Uterus (tissue), 4 donors: ENCODE measurements around the gene ATP10D. TPM values are rescaled to one million over a fixed set of nuclear protein-coding genes. Genes with fewer than 3 reads are reported as not detected.
A peak's percentile ranks its signal among the peaks of the same experiment; 100 is the strongest.

ENCODE experiments used
- DNase-seq, 2 donors: peaks; one replicate each; pipeline ENCODE4 v3.0.0-alpha.2; 2019 to 2020
- H3K27ac ChIP-seq, 2 donors: fragments of 200-600 bp; sonication (generic); 1 replicate in 1 of 2; 2 replicates in 1 of 2; pipeline ENCODE4 v1.5.1; 2016 to 2018
- H3K27me3 ChIP-seq, 2 donors: fragments of 200-600 bp; sonication (generic); one replicate each; pipeline ENCODE4 v1.5.1; 2018 to 2019; ENCODE audit warnings: control low read depth in 1 of 2
- H3K36me3 ChIP-seq, 2 donors: fragments of 200-600 bp; sonication (generic); one replicate each; pipeline ENCODE4 v1.5.1; 2019; ENCODE audit warnings: control low read depth in 1 of 2
- H3K4me1 ChIP-seq, 2 donors: fragments of 200-600 bp; sonication (generic); one replicate each; pipeline ENCODE4 v1.5.1; 2018 to 2019; ENCODE audit warnings: control low read depth in 1 of 2
- H3K4me3 ChIP-seq, 2 donors: fragments of 200-600 bp; sonication (generic); 1 replicate in 1 of 2; 2 replicates in 1 of 2; pipeline ENCODE4 v1.5.1; 2018 to 2019; ENCODE audit warnings: mild to moderate bottlenecking in 1 of 2
- H3K9me3 ChIP-seq, 2 donors: fragments of 200-600 bp; sonication (generic); one replicate each; pipeline ENCODE4 v1.5.1; 2019; ENCODE audit warnings: control low read depth in 1 of 2
- CTCF ChIP-seq, 4 experiments: fragments of 200-600 bp in 2 of 4; fragments of 450-650 bp in 2 of 4; sonication (generic) in 2 of 4; IDR thresholded peaks; one replicate each; pipeline ENCODE4 v1.5.1; 2016 to 2019; ENCODE audit warnings: antibody characterized with exemption in 4 of 4, mild to moderate bottlenecking in 2 of 4, moderate library complexity in 1 of 4
- POLR2A ChIP-seq, 2 donors: fragments of 450-650 bp; IDR thresholded peaks; one replicate each; pipeline ENCODE4 v1.6.1; 2016; ENCODE audit warnings: antibody characterized with exemption in 2 of 2, mild to moderate bottlenecking in 1 of 2, moderate library complexity in 1 of 2
- intact Hi-C: fragments of 100-400 bp; cut with DNase I; formaldehyde crosslinking; loops from one replicate; pipeline ENCODE4 v1.15.1; 2023; ENCODE audit warnings: low total_unique reads
- total RNA-seq, 4 donors: library from RNA; depleted of rRNA in 3 of 4; stranded (reverse); fragments of >200 nt in 3 of 4; gene quantifications; one replicate each; pipeline versions ENCODE4 v1.1.0 to v1.2.4, GENCODE V29; 2014 to 2023
- donor health status: DM: yes; HTN: yes; CAD: no.

The ATP10D gene
- total RNA-seq, 4 donors from 2014 or later, result 17.4 to 52.6 (median 27.3) TPM

- Histone ChIP-seq H3K4me1 (no peaks in the 10 kb centered on the region), H3K36me3 (no peaks in the 10 kb centered on the region), H3K27me3 (no peaks in the 10 kb centered on the region), H3K4me3 (no peak overlapping the region), H3K9me3 (no peaks in the 10 kb centered on the region), H3K27ac (no peak overlapping the region)
- TF ChIP-seq CTCF (IDR thresholded peaks at IDR 0.05) (no peak), POLR2A (IDR thresholded peaks at IDR 0.05) (no peak)
- DNase-seq, result no peak
- intact Hi-C loops, result no loop called here
These were observed 6.3 kb upstream of the ATP10D start for GRCh38 chr4:47478804-47479203.

GRCh38 chr4:47482326-47482725 lies 2.7 kb upstream of the ATP10D start:
- Histone ChIP-seq H3K4me3 (no peak overlapping the region), H3K4me1 (peaks cover 0 to 4% of the 10 kb centered on the region in 2 donors), H3K9me3 (no peaks in the 10 kb centered on the region), H3K27ac (no peak overlapping the region), H3K27me3 (no peaks in the 10 kb centered on the region), H3K36me3 (no peaks in the 10 kb centered on the region)
- no peak for DNase-seq
- TF ChIP-seq CTCF (IDR thresholded peaks at IDR 0.05), result no peak
- intact Hi-C loops, result no loop called here

GRCh38 chr4:47483745-47484144 lies 1.3 kb upstream of the ATP10D start:
- no peaks in the 10 kb centered on the region for H3K9me3 ChIP-seq
- H3K36me3 ChIP-seq, result no peaks in the 10 kb centered on the region
- TF ChIP-seq CTCF (IDR thresholded peaks at IDR 0.05), result no peak
- no peak for TF ChIP-seq POLR2A (IDR thresholded peaks at IDR 0.05)
- DNase-seq, result no peak
- peak overlapping the region; percentile 92 for H3K27ac ChIP-seq
- H3K4me3 ChIP-seq, result no peak overlapping the region
- peaks cover 0 to 4% of the 10 kb centered on the region in 2 donors for H3K4me1 ChIP-seq
- intact Hi-C loops, result no loop called here
- no peaks in the 10 kb centered on the region for H3K27me3 ChIP-seq

GRCh38 chr4:47484168-47484567 lies 907 bp upstream of the ATP10D start:
- intact Hi-C loops, result no loop called here

GRCh38 chr4:47485768-47486167 lies 693 bp downstream of the ATP10D start:
- peak overlapping the region; percentile 92 for H3K27ac ChIP-seq
- intact Hi-C loops, result no loop called here
- H3K9me3 ChIP-seq, result no peaks in the 10 kb centered on the region
- peak overlapping the region; percentile 43 to 53 for H3K4me3 ChIP-seq
- no peak for DNase-seq
- peaks cover 0 to 8% of the 10 kb centered on the region in 2 donors for H3K4me1 ChIP-seq
- TF ChIP-seq CTCF (IDR thresholded peaks at IDR 0.05) (no peak), POLR2A (IDR thresholded peaks at IDR 0.05) (no peak)
- H3K36me3 ChIP-seq, result no peaks in the 10 kb centered on the region
- H3K27me3 ChIP-seq, result no peaks in the 10 kb centered on the region

More at GRCh38 chr4:47484168-47484567, 907 bp upstream of the ATP10D start:
- DNase-seq, result no peak
- Histone ChIP-seq H3K9me3 (no peaks in the 10 kb centered on the region), H3K4me3 (no peak overlapping the region), H3K4me1 (peaks cover 0 to 4% of the 10 kb centered on the region in 2 donors), H3K27ac (peak overlapping the region; percentile 92), H3K36me3 (no peaks in the 10 kb centered on the region), H3K27me3 (no peaks in the 10 kb centered on the region)
- TF ChIP-seq POLR2A (IDR thresholded peaks at IDR 0.05), result no peak
- no peak for TF ChIP-seq CTCF (IDR thresholded peaks at IDR 0.05)
